Measurements from ENCODE around the gene TMEM163. TPM values are rescaled to one million over a fixed set of nuclear protein-coding genes. Genes with fewer than 3 reads are reported as not detected.
"Not testable (repeated sequence)": the region's sequence is repeated elsewhere in the genome, so short reads cannot be mapped to it uniquely, and the experiment has no call there.

Gene TMEM163
- total RNA-seq, 1 donor from 2014 or later = 0.20 TPM

DNA sequence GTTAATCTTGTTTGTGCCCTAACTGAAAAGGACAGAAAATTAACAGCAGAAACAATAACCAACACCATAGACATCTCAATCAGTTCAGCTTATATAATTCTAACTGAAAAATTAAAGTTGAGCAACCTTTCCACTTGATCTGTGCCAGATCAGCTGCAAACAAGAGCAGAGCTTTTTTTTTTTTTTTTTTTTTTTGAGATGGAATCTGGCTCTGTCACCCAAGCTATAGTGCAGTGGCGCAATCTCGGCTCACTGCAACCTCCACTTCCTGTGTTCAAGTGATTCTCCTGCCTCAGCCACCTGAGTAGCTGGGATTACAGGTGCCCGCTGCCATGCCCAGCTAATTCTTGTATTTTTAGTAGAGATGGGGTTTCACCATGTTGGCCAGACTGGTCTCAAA lies 103.3 kb downstream of the TMEM163 start:
- not testable (repeated sequence) for ATAC-seq

GRCh38 chr2:134611316-134611715 lies 107.5 kb downstream of the TMEM163 start:
- ATAC-seq = no peak

- ATAC-seq = no peak
These were observed 107.9 kb downstream of the TMEM163 start for GRCh38 chr2:134610871-134611270.

- no peak for ATAC-seq
These were observed 108.8 kb downstream of the TMEM163 start for GRCh38 chr2:134609924-134610513.

GRCh38 chr2:134603966-134604365 lies 114.8 kb downstream of the TMEM163 start:
- no peak for ATAC-seq

DNA sequence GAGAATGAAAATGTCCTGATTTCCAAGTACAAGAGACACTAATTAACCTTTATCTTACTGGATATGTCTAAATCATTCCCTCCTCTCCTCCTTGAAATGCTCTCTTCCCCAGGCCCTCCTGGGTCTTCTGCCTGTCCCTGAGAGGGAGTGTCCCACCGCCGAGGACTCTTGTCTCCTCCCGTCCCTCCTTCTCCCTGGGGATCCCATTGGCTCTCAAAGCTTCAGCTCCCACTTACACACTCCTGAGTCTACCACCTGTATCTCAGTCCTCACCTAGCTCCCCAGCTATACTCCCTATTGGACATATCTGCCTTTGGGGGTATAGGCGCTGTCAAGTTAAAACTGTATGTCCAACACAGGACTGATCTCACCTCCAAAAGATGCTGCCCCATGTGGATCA lies 116.1 kb downstream of the TMEM163 start:
- no peak for ATAC-seq

- no peak for ATAC-seq
These were observed 117.5 kb downstream of the TMEM163 start for GRCh38 chr2:134601264-134601663.

- no peak for ATAC-seq
These were observed 118.6 kb downstream of the TMEM163 start for GRCh38 chr2:134600208-134600607.

DNA sequence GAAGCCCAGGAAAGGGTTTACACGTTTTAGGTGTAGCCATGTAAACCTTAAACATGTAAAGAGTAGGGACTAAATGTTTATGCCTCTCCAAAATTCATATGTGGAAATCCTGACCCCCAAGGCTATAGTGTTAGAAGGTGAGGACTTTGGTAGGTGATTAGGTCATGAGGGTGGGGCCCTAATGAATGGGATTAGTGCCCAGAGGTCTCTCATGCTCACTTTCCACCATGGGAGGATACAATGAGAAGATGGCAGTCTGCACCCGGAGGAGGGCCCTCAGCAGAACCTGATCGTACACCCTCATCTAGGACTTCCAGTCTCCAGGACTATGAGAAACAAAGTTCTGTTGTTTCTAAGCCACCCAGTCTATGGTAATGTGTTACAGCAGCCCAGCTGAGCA lies 119.6 kb downstream of the TMEM163 start:
- ATAC-seq = no peak

- no peak for ATAC-seq
These were observed 124.4 kb downstream of the TMEM163 start for GRCh38 chr2:134594399-134594798.

- no peak for ATAC-seq
These were observed 125.3 kb downstream of the TMEM163 start for GRCh38 chr2:134593519-134593918.

DNA sequence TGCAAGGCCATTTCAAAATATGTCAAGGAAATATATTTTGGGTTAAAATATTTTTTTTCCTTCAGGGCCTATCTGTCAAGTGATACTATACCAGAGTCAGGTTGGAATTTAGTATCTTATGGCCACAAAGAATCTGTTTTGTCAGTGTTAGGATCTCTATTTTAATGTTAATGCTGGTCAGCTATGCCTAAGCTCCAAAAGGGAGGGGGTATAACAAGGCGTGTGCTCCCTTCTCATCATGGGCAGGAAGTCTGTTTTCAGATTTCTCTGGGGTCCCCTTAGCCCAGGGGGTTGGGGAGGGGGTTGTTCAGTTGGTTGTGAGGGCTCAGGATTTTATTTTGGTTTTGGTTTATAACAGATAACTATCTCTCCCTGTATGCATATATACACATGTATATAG lies 126.4 kb downstream of the TMEM163 start:
- ATAC-seq = no peak

GRCh38 chr2:134591526-134591925 lies 127.3 kb downstream of the TMEM163 start:
- no peak for ATAC-seq

- no peak for ATAC-seq
These were observed 128.1 kb downstream of the TMEM163 start for GRCh38 chr2:134590679-134591078.

- ATAC-seq = not testable (repeated sequence)
These were observed 129.4 kb downstream of the TMEM163 start for GRCh38 chr2:134589171-134590083.

DNA sequence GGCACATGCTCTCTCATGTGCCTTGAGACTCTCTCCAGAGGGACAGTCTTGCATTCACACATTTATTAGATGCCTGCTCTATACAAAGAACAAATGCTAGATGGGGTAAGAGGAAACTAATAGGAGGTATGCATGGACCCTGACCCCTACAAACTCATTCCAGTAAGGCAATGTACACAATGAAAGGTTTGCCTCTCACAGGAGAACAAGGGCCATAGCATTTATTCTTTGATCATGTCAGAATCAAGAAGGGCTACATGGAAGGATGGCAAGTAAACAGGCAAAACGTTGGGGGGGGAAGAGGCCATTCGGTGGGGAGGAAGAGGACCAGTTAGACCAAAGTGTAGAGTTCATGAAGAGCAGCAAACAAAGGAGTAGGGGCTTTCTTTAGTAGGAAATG lies 130.2 kb downstream of the TMEM163 start:
- ATAC-seq = no peak

DNA sequence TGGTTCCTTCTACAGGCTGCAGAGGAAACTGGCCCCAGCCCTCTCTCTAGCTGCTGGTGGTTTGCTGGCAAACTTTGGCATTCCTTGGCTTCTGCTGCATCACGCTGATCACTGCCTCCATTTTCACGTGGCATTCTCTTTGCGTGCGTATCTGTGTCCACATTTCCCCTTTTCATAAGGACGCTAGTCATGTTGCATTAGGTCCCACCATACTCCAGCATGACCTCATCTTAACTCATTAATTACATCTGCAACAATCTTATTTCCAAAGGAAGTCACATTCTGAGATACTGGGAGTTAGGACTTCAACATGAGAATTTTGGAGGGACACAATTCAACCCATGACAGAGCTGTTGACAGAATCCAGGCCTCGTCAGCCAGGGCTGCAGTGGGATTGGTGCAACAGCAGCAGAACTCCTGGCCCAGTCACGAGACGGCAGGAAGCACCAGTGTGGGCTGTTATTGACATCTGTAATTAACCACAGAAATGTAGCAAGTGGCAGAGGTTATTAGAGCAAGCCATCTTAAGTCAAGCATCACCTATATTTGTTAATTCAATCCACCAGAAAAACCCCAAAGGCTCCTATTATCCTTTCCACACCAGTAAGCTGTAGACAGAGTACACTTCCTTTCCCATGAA lies 132.4 kb downstream of the TMEM163 start:
- no peak for ATAC-seq

GRCh38 chr2:134583997-134584520 lies 134.7 kb downstream of the TMEM163 start:
- ATAC-seq = no peak

DNA sequence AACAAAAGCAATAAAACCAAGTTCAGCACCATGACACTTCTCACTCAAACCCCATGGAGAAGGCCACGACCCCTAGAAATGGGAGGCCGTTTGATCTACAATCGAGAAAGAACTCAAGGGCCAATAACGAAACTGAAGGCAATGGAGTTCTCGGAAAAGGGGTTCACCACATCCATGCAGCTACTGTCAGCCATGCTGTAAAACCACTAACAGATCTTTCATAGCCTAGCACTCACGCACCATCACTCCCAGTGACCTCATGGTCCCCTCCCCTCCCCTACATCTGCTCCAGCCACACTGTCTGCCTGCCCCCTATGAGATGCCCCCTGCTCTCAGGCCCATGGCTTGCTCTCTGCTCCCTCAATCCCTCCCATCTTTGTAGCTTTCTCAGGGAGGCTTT lies 135.3 kb downstream of the TMEM163 start:
- no peak for ATAC-seq

GRCh38 chr2:134582547-134582899 lies 136.3 kb downstream of the TMEM163 start:
- ATAC-seq = peak; percentile 25

DNA sequence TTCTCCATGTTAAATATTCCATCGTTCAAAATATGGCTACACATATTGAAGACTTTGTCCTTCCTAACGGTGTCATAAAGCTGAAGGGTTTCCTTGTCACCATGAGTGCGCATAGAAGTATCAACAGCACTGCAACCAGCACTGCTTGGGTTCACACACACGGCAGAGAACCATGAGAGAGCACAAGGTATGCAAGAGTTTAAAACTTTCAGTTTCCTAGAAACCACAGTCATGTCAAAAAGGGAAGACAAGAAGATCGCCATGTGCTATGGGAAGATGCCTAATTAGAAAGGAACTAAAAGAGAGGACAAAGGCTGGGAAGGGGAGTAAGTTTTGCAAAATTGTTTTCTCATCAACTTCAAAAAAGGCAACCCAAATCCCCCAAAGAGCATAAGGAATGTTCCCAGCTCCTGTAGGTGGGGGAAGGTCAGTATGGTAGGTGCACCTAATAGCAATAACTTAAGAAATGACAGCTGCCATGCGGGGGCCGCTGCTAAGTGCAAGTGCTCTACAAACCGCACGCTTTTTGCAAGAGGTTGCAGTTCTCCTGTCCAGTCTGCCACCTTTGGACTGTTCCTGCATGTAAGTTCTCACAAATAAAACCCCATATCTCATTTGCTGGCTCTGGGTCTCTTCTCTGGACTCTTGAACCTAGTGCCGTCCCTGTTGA lies 136.8 kb downstream of the TMEM163 start:
- no peak for ATAC-seq

DNA sequence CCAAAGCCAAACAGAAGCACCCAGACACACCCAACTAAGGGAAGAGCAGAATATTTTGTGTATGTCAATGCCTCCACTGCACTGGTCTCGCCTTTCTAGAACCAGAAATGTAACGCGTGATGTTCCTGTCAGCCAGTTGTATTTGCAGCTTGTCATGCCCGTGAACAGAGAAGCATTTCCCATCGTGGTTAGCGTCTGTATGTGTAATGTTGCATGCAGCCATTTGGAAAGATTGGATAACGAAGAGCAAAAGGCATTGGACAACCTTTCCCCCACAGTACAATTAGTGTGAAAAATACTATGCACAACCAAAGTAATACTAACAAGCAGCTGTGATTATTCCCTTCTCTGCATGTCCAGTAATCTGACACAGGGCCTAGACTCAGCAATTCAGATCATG lies 140.5 kb downstream of the TMEM163 start:
- ATAC-seq = no peak

DNA sequence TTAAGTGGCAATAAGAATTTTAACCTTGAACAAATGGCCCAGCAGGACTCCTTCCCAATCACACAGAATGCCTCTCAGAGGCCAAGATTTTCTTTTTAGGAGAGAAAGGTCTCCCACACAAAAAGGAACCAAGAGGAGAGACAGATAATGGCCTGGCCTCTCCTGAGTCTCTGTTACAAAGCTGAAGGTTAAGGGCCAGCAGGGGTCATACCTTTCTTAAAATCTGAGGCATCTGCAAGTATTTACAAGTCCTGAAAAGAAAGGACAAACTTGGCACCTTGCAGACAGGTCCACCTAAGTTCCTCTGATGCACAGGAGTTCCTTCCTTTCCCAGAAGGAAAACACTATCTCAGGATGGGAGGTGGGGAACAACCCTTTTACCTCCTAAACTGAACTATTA lies 142.3 kb downstream of the TMEM163 start:
- ATAC-seq = no peak

All from esophagus mucosa (tissue), 1 donor.